GM12873 (cell line): ENCODE results near the gene LRPAP1.

Source experiments
- CTCF ChIP-seq: IDR thresholded peaks from 2 replicates; pipeline ENCODE4 v1.5.1; 2012; ENCODE audit warnings: low read depth, mild to moderate bottlenecking, moderate library complexity, low read length, control low read depth; ENCODE audit not compliant: insufficient read depth; ENCODE audit errors: missing control alignments

LRPAP1 gene

DNA sequence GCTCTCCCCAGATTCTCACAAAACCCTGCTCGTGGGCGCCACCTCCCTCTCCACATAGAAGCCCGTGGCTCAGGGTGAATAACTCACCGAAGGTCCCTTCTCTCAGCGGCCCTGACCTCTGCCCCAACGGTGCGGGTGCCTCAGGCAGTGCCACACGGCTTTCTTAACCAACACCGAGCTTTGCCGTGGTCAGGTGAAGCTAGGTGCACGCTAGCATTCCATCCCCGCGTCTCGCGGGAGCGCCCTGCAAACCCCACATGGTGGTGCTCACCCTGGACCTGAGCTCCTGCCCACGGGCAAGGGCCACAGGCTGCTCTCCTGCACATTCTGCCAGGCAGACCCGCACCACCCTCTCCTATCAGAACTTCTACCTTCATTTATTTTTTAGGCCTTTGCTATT lies 18.4 kb downstream of the LRPAP1 start:
- TF ChIP-seq CTCF = no peak

- no peak for TF ChIP-seq CTCF
Measured at GRCh38 chr4:3512719-3513118, 19.5 kb downstream of the LRPAP1 start.

GRCh38 chr4:3512279-3512678 lies 19.9 kb downstream of the LRPAP1 start:
- no peak for TF ChIP-seq CTCF

- no peak for TF ChIP-seq CTCF
Measured at GRCh38 chr4:3511187-3511586, 21.0 kb downstream of the LRPAP1 start.

GRCh38 chr4:3510481-3510880 lies 21.7 kb downstream of the LRPAP1 start:
- no peak for TF ChIP-seq CTCF

- no peak for TF ChIP-seq CTCF
Measured at GRCh38 chr4:3508542-3508941, 23.7 kb downstream of the LRPAP1 start.

DNA sequence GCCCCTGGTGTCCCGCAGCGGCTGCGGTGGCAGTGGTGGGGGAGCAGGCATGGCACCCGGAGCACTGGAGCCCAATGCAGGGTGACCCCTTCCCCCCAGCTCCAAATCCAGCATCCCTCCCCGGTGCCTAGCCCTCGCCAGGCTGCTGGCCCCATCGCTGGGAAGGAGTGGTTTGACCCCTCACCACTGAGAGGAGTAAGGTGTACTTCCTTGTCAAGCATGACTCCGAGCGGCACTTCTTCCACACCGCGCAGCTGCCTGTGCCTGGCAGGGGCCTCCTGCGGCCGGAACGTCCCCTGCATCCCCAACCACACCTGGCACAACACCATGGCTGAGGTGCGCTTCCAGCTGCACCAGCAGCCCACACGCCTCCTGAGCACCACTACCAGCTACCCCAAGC lies 27.0 kb downstream of the LRPAP1 start:
- TF ChIP-seq CTCF = no peak
